ENCODE measurements around the gene CHD3.

Gene CHD3

DNA sequence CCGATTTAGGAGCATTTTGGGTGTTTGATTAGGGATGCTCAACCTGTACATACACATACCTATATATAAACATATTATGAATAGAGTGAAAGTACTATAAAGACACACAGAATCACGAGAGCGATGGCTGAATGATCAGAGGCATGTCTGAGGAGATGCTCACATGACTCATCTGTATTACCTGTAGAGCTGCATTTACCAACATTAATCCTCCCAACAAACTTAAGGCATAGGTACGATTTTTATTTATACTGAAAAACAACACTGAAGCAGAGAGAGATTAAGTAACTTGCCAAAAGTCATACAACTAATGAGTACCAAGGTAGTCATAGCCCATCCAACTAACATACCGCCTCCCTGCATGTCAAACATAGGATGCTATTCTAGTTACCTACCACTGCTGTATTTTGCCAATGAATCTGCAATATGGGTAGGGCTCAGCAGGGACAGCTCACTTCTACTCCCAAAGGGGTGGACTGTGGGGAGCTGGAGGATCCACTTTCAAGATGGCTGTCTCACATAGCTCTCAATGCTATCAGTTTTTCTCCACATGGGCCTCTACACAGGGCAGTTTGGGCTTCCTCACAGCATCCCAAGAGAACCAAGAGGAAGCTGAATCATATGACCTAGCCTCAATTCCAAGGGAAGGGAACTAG lies 23.5 kb upstream of the CHD3 start:
- no peak for DNase-seq (ENCODE audit: low spot score)

- DNase-seq (ENCODE audit: low spot score), result no peak
These were observed 20.7 kb upstream of the CHD3 start for GRCh38 chr17:7867881-7868329.

DNA sequence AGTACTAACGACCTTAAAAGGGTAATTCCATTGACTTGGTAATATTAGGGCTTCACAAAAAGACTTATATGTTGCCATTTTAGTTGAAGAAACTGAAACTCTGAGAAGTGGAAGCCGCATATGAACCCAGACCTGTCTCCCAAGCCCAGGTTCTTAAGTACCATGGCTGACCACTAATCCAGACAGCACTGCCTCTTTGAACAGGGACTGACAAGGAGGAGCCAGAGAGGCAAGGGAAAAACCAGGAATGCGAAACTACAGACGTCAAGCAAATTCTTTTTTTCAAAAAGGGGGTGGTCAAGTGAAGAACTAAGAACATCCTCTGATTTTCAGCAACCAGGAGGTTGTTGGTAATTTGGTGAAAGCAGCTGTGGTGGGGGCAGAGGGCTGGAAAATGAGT lies 15.5 kb upstream of the CHD3 start:
- DNase-seq (ENCODE audit: low spot score), result no peak

DNA sequence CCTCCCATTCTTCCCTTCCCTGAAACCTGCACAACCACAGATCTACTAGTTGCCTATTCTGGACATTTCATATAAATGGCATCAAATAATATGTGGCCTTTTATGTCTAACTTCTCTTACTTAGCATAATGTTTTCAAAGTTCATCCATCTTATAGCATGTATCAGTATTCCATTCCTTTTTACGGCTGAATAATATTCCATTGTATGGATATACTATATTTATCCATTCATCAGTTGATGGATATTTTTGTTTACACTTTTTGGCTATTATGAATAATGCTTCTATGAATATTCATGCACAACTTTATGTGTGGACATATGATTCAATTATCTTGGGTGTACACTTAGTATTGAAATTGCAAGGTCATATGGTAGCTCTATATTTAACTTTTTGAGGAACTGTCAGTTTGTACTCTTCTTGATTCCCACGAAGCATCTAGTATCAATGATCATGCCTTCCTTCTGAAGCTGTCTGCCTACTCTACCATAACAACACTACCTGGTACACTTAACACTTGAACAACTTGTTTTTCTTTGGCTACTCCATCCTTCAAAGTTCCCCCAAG lies 12.7 kb upstream of the CHD3 start:
- DNase-seq (ENCODE audit: low spot score), result no peak

DNA sequence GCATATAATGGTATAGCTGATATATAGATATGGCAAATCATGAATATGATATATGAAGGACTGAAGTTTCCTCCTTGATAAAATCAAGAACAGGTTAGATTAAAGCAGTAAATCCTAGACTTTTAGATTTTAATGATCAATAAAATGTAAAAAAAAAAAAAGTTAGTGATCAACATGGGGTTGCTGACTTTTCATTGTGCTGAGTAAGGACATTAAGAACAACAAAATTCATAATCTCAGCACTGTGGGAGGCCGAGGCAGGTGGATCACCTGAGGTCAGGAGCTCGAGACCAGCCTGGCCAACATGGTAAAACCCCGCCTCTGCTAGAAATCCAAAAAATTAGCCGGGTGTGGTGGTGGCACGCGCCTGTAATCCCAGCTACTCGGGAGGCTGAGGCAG lies 10.4 kb upstream of the CHD3 start:
- DNase-seq (ENCODE audit: low spot score), result no peak

- no peak for DNase-seq (ENCODE audit: low spot score)
These were observed 8.3 kb upstream of the CHD3 start for GRCh38 chr17:7880076-7880868.

DNA sequence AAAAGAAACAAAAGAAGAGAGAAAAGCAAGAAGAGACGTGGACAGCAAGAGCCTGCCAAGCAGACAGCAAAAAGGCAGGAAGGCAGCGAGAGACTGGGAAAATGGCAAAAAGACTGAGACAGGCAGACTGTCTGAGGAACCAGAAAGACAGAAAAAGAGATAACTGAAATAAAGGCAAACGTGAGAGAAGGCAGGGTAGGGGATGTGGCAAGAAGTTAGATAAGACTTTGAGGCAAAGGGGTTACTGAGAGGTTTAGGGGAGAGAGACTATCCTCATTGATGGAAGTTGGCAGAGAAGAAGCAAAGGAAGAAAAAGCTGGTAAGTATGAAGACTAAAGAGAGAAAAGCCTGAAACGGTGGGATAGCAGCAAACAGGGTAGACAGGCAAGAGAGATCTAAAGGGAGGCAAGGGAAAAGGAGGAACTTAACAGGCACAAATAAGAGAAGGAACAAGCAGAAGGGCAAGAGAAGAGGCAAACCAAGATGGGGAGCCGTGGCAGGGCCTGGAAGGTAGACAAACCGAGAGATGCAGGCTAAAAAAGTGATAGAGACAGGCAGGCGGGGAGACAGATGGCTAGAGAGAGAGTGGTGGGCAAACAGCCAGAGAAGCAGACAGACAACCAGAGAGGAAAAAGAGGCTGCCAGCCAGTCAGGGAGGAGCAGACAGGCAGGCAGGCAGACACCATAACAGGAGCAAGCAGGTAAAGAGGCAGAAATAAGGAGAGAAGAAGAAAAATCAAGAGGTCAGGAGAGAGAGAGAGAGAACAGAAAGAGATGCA lies 7.1 kb upstream of the CHD3 start:
- DNase-seq (ENCODE audit: low spot score), result no peak

- no peak for DNase-seq (ENCODE audit: low spot score)
These were observed 6.5 kb upstream of the CHD3 start for GRCh38 chr17:7882068-7882467.

DNA sequence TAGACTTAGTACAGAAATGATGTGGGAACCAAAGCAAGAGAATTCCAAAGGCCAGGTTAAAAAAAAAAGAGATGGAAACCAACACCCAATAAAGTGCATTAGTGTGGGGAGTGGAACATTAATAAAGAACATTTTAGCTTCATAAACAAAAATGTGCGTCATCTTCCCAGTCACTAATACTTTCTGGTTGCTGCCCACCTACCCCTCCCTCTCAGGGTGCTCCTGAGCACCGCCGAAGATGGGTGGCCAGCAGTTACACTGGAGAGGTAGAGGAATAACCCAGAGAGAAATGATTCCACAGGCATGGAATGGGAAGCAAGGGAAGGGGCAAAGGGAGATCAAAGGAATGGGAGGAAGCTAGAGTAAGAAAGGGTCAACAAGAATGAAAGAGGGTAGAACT lies 6.0 kb upstream of the CHD3 start:
- no peak for DNase-seq (ENCODE audit: low spot score)

GRCh38 chr17:7883781-7884386 lies 4.7 kb upstream of the CHD3 start:
- DNase-seq (ENCODE audit: low spot score), result peak; percentile 59

- peak; percentile 18 for DNase-seq (ENCODE audit: low spot score)
These were observed 3.8 kb upstream of the CHD3 start for GRCh38 chr17:7884581-7885366.

- peak; percentile 18 for DNase-seq (ENCODE audit: low spot score)
These were observed 3.0 kb upstream of the CHD3 start for GRCh38 chr17:7885367-7886226.

GRCh38 chr17:7886227-7887037 lies 2.2 kb upstream of the CHD3 start:
- DNase-seq (ENCODE audit: low spot score), result no peak

DNA sequence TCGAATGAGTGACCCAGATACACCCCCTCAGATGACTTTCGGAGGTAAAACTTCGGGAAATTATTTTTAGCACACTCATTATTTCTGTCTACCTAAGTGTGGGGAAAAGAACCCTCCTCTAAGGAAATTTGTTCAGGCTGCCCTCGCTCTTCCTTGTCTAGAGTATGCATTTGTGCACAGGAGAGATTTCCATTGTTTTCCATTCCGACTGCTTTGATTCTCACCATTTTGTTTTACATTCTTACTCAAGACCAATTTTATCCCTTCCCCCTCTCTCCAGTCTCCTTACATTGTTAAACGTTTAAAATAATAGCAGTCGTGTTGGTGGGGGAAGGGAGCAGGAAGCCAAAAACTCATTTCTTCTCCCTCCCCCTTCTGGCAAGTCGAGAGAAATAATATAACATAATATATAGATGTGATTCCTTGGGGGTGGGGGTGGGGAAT lies 1.5 kb upstream of the CHD3 start:
- no peak for DNase-seq (ENCODE audit: low spot score)

GRCh38 chr17:7887482-7888183 lies 956 bp upstream of the CHD3 start:
- DNase-seq (ENCODE audit: low spot score), result peak; percentile 93

DNA sequence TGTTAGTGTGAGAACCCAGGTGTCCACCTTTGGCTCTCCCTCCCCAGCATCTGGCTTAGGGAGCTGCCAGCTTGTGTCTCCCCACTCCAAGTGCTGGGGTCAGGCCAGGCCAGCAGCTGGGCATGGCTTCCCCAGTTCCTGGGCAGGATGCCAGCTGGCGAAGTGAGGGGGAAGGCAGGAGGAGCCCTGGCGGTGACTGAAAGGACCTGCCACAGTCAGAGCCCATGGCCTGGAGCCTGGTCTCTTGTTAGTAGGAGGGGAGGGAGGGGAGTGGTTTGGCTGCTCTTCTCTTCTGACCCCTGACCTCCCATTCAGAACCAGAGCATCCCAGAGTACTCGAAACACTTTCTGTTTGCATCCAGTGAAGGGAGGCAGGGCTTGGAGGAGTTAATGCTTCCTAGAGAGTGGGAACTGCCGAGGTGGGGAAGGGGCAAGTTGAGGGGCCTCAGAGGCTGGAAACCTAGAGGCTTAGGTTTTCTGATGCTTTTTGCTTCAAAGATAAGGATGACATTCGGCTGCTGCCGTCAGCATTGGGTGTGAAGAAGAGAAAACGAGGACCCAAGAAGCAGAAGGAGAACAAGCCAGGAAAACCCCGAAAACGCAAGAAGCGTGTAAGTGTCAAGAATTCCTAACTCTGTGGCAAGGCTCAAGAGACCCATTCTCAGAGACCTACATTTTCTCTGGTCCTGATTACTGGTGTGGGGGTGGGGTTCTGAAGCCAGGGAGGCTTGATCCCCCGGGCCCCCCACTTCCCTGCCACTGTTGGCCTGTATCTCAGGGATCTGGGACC lies 772 bp downstream of the CHD3 start:
- peak; percentile 78 for DNase-seq (ENCODE audit: low spot score)

GRCh38 chr17:7893187-7893880 lies 4.7 kb downstream of the CHD3 start:
- no peak for DNase-seq (ENCODE audit: low spot score)
